HG02840 (cell line): ENCODE data around the gene FOXO4.
A peak's percentile ranks its signal among the peaks of the same experiment; 100 is the strongest.

ENCODE experiments used
- ATAC-seq: cut with Tn5 transposase; IDR thresholded peaks from one replicate; pipeline ENCODE4 v1.9.1; 2021; ENCODE audit warnings: mild to moderate bottlenecking, moderate library complexity, moderate number of reproducible peaks; ENCODE audit not compliant: unreplicated experiment, low FRiP score

Gene FOXO4

GRCh38 chrX:71098951-71099506 lies 3.4 kb downstream of the FOXO4 start:
- no peak for ATAC-seq

GRCh38 chrX:71099736-71100135 lies 4.1 kb downstream of the FOXO4 start:
- no peak for ATAC-seq

GRCh38 chrX:71100581-71101505 lies 5.2 kb downstream of the FOXO4 start:
- ATAC-seq = no peak

GRCh38 chrX:71102292-71102691 lies 6.6 kb downstream of the FOXO4 start:
- ATAC-seq = no peak

GRCh38 chrX:71103110-71103983 lies 7.7 kb downstream of the FOXO4 start:
- no peak for ATAC-seq

GRCh38 chrX:71105628-71106027 lies 10.0 kb downstream of the FOXO4 start:
- ATAC-seq = no peak

- no peak for ATAC-seq
These were observed 10.8 kb downstream of the FOXO4 start, which contains the start of gene CXorf65 for GRCh38 chrX:71106427-71106826. TSS of gene CXorf65 (minus strand) at chrX:71106740. CDS start at chrX:71106556, 184 bp downstream.

GRCh38 chrX:71107245-71107644 lies 11.6 kb downstream of the FOXO4 start:
- ATAC-seq = no peak

GRCh38 chrX:71107762-71108360 lies 12.2 kb downstream of the FOXO4 start:
- no peak for ATAC-seq

GRCh38 chrX:71109051-71109450 lies 13.4 kb downstream of the FOXO4 start:
- ATAC-seq = no peak

- peak; percentile 83 for ATAC-seq
These were observed 15.6 kb downstream of the FOXO4 start, which contains the start of gene IL2RG for GRCh38 chrX:71111141-71111843. TSS of gene IL2RG (minus strand) at chrX:71111577. CDS start at chrX:71111539, 38 bp downstream.

- ATAC-seq = peak; percentile 24
These were observed 16.3 kb downstream of the FOXO4 start for GRCh38 chrX:71111921-71112431.

GRCh38 chrX:71117358-71117757 lies 21.7 kb downstream of the FOXO4 start:
- ATAC-seq = no peak

GRCh38 chrX:71118032-71118984 lies 22.7 kb downstream of the FOXO4 start, which contains the start of gene MED12:
TSS of gene MED12 (plus strand) at chrX:71118596. CDS start at chrX:71118755, 159 bp downstream.
- peak; percentile 85 for ATAC-seq

- ATAC-seq = no peak
These were observed 23.4 kb downstream of the FOXO4 start for GRCh38 chrX:71118985-71119535.

- no peak for ATAC-seq
These were observed 32.6 kb downstream of the FOXO4 start for GRCh38 chrX:71128166-71128833.
